ENCODE results near the gene ZFP42.

DNA sequence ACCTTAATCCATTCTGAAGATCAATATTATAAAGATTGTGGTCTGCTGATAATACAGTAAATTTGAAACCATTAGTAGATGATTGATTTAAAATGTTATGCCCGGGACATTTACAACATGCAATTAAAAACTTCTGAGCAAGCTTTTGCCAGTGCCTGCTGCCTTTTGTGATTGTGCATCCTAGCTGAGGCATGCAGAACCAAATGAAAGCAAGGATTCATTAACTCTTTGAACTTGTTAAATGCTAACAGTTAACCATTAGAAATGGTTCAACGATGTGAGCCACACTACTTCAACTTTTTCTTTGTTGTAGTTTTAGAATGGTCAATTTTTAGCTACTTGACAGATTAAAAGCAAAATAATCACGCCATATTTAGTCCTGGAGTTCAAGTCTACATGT lies 51.1 kb downstream of the ZFP42 start:
- TF ChIP-seq, protein P1, sequence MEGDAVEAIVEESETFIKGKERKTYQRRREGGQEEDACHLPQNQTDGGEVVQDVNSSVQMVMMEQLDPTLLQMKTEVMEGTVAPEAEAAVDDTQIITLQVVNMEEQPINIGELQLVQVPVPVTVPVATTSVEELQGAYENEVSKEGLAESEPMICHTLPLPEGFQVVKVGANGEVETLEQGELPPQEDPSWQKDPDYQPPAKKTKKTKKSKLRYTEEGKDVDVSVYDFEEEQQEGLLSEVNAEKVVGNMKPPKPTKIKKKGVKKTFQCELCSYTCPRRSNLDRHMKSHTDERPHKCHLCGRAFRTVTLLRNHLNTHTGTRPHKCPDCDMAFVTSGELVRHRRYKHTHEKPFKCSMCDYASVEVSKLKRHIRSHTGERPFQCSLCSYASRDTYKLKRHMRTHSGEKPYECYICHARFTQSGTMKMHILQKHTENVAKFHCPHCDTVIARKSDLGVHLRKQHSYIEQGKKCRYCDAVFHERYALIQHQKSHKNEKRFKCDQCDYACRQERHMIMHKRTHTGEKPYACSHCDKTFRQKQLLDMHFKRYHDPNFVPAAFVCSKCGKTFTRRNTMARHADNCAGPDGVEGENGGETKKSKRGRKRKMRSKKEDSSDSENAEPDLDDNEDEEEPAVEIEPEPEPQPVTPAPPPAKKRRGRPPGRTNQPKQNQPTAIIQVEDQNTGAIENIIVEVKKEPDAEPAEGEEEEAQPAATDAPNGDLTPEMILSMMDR (conservative IDR thresholded peaks at IDR 0.05; ENCODE audit: low read depth, low read length), result no peak
- TF ChIP-seq EZH2 (IDR thresholded peaks at IDR 0.05; ENCODE audit: low read length, unreplicated experiment), result no peak
